ENCODE data around the gene CA10.

CA10 gene

GRCh38 chr17:51946311-51946710 is 212.2 kb downstream of the CA10 start:
- no peak for FAIRE-seq

DNA sequence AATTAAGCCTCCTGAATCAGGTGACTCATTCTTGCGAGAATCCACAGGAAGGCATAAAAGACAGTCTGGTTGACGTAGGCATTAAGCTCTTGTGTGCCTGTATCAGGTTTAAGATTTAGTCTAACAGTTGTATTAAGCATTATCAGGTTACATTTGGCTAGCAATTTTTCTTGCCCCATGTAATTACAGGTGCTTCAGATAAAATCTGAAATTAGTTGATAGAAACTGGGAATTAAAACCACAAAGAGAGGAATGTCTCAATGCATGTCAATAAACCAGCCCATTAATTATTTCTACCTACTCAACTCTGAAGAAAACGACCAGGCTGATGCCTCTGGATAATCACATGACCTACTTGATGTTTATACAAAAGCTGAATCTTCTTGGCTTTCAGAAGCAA is 217.2 kb downstream of the CA10 start:
- FAIRE-seq = no peak

DNA sequence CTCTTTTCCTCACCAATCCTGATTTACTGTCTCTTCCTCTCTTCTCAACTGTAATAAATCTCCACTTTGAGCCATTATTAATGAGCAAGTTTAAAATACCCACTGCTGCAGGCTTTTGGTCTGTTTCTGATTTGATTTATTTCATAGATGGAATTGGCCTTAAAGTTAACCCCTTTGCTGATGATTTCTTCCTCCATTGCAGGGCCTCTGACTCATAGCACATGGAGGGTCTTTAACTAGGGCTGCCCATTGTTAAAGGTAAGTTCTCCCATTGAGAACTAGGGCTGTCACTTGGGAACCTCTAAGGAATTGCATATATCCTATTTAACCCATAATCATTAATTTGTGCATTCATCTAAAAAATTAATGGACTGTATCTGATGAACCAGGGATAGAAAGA is 221.2 kb downstream of the CA10 start:
- FAIRE-seq = no peak

- no peak for FAIRE-seq
Measured at GRCh38 chr17:51935477-51935876, 223.0 kb downstream of the CA10 start.

DNA sequence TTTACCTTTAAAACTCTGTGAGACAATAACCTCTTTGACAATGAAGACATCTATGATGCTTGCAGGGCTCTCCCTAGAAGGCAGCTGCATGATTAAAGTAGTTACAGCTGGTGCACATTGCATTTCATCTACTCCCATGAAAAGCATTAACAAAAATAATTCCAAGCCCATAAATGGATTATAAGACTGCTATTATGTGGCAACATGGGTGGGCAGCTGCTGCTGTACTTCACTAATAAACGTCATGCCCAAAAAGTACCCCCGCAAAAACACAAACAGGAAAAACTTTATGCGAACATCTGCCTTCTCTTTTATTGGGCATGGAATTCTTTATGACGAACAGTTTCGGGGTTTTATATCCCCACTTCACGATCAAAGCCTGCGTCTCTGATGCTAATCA is 224.9 kb downstream of the CA10 start:
- no peak for FAIRE-seq

DNA sequence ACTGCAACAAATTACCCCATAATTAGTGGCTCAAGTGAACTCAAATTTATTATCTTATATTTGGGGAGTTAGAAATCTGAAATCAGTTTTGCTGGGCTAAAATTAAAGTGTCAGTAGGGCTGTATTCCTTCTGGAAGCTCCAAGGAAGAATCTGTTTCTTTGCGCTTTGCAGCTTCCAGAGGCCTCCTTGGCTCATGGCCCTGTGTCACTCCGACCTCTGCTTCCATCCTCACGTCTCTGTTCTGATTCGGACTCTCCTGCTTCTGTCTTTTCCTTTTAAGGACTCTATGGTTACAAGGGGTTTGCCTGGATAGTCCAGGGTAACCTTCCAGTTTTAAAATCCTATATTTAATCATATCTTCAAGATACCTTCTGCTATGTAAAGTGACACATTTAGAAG is 232.1 kb downstream of the CA10 start:
- no peak for FAIRE-seq

DNA sequence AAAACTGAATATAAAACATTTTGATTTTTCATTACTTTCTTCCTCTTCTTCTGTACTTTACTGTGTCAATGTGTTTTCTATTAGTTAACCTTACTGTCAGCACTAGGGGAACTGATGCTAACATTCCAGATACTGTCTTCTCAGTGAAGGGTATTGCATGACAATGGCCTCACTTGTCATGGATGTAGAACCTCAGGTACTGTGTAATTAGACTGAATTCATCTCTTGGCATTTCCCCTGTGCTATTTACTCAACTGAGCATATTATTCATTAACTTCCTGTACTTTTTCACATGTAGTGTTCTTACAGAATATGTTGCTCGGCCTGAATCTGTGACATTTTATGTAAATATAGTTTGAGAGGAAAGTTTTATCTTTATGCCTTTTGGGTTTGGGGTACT is 237.0 kb downstream of the CA10 start:
- no peak for FAIRE-seq

DNA sequence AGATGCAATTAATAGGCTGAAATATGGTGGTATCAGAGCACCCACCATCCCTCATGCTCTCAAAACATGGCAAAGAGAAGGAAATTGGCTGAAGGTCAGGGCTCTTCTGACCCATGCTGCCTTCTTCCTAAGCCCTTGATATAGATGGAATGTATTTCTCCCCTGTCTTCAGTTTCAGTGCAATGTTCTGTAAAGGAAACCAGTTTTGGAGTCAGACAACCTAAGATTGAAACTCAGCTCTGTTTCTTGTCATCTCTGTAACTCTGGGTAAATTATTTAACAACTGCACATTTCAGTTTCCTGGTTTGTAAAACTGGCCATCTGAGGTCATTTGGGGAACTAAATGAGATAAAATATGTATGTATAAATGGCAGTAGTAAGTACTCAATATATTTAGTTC is 243.9 kb downstream of the CA10 start:
- FAIRE-seq = no peak

DNA sequence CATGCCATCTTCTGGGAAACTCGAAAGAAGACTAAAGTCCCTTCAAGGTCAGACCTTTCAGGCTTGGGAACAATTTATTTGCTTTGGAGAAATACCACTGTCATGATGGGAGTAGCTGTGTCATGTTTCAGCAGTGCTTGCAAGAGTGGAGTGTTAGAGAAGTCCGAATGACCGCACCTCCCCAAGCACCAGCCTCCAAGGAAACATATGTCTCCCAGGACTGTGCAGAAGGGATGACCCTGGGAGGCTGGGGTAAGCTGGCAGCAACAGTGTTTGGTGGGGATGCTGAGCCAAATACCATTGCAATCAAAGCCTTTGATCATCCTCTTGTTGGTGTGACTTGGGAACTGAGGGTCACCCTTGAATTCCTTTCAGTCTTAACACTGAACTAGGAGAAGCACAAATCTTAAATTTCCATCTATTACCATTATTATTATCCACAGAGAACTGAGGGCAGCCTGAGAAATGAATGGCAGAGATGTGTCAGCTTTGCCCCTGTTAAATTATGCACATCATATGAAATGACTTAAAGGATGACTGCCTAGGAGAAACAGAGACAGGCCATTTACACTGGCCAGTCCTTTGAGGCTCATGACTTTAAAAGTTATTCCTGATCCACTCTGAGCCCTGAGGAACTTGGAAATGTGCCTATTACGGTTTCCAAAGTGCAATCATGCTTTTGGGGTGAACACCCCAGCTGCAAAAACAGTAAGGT is 244.9 kb downstream of the CA10 start:
- no peak for FAIRE-seq

DNA sequence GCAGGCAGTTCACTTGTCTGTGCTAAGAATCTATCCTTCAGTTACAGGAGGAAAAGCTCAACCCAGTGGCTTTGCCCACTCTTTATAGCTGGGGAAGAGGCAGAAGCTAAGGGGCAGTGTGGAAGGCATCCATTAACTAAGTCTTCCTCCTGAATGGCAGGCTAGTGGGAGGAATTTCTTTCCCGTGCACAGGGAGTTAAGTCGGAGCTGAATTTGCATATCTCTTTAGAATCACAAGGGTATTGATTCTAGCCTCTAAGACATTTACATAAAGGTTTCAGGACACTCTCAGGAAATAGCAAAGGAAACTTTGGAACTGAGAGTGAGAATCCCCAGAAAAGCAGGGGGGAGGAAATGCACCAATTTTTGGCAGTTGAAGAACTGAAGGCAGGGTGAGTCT is 245.6 kb downstream of the CA10 start:
- no peak for FAIRE-seq

DNA sequence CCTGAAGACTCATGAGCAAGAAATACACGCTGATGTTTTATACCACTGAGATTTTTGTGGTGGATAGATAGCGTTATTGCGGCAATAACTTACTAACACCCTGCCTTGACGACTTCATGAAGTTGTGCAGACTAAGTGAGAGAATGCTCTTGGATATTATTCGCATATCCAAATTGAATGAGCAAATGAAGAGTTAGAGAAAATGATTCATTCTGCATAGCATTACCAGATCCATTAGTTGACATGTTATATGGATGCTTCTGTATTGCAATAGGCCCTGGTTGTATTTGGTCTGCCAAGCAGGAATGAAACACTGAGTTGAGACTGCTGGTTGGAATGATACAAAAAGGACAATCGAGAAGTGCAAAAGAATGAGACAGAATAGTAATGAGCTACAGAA is 247.3 kb downstream of the CA10 start:
- no peak for FAIRE-seq

DNA sequence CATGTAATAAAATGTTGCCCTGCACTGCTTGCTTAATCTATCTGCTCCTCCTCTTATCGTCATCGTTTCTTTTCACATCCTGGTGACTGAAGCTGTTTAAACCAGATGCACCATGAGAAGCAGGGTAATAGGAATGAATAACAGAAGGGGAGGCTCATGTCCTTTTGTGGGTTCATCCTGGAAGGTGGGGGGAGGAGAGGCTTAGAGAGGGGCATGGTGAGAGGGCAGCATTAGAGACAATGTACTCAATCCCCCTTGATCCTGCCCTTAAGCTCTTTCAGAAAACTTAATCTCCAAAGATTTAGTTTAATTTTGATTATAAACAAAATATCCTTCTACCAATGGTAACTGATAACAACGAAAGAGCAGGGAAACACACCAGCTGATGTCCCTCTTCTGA is 248.5 kb downstream of the CA10 start:
- no peak for FAIRE-seq

- no peak for FAIRE-seq
Measured at GRCh38 chr17:51908841-51909537, 249.5 kb downstream of the CA10 start.

DNA sequence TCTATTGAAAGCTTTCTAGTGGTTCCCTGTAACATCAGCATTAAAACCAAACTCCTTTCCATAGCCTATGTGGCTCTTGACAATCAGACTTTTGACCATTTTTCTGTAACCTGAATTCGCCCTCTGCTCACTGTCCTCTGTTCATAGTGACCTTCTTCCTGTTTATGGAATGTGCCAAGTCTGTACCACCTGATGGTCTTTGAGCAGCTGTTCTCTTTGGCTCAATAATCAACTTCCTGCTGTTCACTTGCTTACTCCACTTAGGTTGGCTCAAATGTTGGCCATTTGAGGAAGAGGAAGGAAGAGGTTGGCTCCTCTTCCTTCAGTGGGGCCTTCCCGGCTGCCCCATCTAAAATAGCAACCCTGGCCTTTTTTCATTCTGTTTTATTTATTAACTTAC is 251.5 kb downstream of the CA10 start:
- no peak for FAIRE-seq

GRCh38 chr17:51904379-51904778 is 254.1 kb downstream of the CA10 start:
- FAIRE-seq = no peak

GRCh38 chr17:51901242-51901641 is 257.3 kb downstream of the CA10 start:
- FAIRE-seq = no peak

- no peak for FAIRE-seq
Measured at GRCh38 chr17:51891936-51892335, 266.6 kb downstream of the CA10 start.

GRCh38 chr17:51890710-51891109 is 267.8 kb downstream of the CA10 start:
- no peak for FAIRE-seq

DNA sequence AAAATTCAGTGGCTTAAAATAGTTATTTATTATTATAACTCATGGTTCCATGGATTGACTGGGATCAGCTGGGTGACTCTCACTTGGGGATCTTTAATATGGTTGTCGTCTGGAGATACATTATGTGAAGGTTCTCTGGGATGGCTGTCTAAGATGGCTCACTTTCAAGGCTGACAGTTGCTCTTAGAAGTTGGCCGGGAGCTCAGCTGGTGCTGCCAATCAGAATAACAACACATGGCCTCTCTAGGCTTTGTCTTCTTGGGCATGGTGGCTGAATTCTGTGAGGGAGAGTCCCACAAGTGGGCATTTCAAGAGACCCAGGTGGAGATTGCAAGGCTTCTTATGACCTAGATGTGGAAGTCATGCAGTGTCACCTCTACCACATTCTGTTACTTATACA is 269.7 kb downstream of the CA10 start:
- no peak for FAIRE-seq

DNA sequence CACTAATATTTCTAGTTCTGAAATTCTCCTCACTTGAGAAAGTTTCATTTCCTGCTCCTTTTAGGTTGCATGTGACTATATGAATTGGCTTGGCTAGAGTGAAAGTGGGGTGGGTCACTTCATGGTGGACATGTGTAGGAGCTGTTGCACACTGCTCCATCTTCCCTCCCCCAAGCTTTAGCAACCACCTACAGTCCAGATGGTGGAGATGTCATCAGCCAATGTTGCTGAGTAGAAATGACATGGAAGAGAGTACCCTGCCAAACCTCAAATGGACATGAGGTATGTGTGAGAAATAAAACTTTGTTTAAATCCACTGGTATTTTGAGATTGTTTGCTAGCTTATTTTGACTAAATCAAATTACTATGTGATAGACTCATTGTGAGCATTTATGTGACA is 281.5 kb downstream of the CA10 start:
- FAIRE-seq = no peak

- FAIRE-seq = no peak
Measured at GRCh38 chr17:51873302-51873701, 285.2 kb downstream of the CA10 start.

- FAIRE-seq = no peak
Measured at GRCh38 chr17:51869387-51869786, 289.1 kb downstream of the CA10 start.

GRCh38 chr17:51860954-51861561 is 297.5 kb downstream of the CA10 start:
- no peak for FAIRE-seq

DNA sequence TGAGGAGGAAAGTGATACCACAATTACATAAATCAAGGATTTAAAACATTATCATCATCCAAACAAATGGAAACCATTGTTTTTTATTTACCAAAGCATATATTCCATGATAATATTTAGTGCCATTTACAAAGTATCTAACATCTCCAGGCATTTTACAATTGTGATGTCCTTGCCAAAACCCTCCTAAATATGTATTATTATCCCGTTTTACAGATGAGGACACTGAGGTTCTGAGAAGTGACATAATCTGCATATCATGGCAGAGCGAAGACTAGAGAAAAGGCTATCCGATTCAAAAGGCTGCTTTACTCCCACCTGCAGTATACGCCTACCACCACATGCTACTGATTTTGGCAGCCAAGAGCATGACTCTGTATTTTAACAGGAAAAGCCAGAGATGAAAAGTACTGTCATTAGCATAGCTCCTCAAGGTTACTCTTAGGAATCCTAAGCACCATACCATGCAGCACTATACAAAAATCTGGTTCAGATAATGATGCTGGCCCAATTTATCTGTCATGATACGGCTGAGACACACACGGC is 301.4 kb downstream of the CA10 start:
- no peak for FAIRE-seq
